NCI-H1092 (cell line): ENCODE results near the gene YIF1A.
"Not testable (repeated sequence)": the region's sequence is repeated elsewhere in the genome, so short reads cannot be mapped to it uniquely, and the experiment has no call there.

ENCODE experiments used
- DNase-seq: peaks from one replicate; lab custom pipeline; 2025; lab: John Stamatoyannopoulos, UW

The YIF1A gene

GRCh38 chr11:66268952-66269905, 19.7 kb downstream of the YIF1A start:
- no peak for DNase-seq

GRCh38 chr11:66268244-66268951, 20.5 kb downstream of the YIF1A start, which contains the start of gene RAB1B:
TSS of gene RAB1B (plus strand) at chr11:66268639. CDS start at chr11:66268680, 41 bp downstream.
- peak; percentile 100 for DNase-seq

- peak; percentile 73 for DNase-seq
These were observed 21.3 kb downstream of the YIF1A start for GRCh38 chr11:66267379-66268243.

GRCh38 chr11:66267039-66267378, 21.9 kb downstream of the YIF1A start:
- no peak for DNase-seq

GRCh38 chr11:66266378-66267038, 22.4 kb downstream of the YIF1A start:
- no peak for DNase-seq

GRCh38 chr11:66265531-66266377, 23.2 kb downstream of the YIF1A start:
- DNase-seq: no peak

- DNase-seq: no peak
These were observed 24.0 kb downstream of the YIF1A start for GRCh38 chr11:66264914-66265313.

- DNase-seq: no peak
These were observed 24.6 kb downstream of the YIF1A start for GRCh38 chr11:66264383-66264782.

GRCh38 chr11:66263785-66264184, 25.2 kb downstream of the YIF1A start:
- no peak for DNase-seq

- DNase-seq: no peak
These were observed 25.7 kb downstream of the YIF1A start for GRCh38 chr11:66263231-66263630.

- DNase-seq: no peak
These were observed 26.2 kb downstream of the YIF1A start for GRCh38 chr11:66262696-66263095.

GRCh38 chr11:66262191-66262590, 26.8 kb downstream of the YIF1A start:
- no peak for DNase-seq

- no peak for DNase-seq
These were observed 27.4 kb downstream of the YIF1A start for GRCh38 chr11:66261578-66261977.

- no peak for DNase-seq
These were observed 29.0 kb downstream of the YIF1A start for GRCh38 chr11:66259956-66260355.

GRCh38 chr11:66259225-66259624, 29.7 kb downstream of the YIF1A start:
- no peak for DNase-seq

GRCh38 chr11:66258473-66258893, 30.5 kb downstream of the YIF1A start:
- DNase-seq: no peak

- DNase-seq: not testable (repeated sequence)
These were observed 35.9 kb downstream of the YIF1A start for GRCh38 chr11:66253081-66253480.

- DNase-seq: no peak
These were observed 37.1 kb downstream of the YIF1A start for GRCh38 chr11:66251809-66252208.

GRCh38 chr11:66248903-66249302, 40.0 kb downstream of the YIF1A start:
- DNase-seq: no peak

GRCh38 chr11:66247801-66248200, 41.1 kb downstream of the YIF1A start:
- DNase-seq: no peak

- DNase-seq: no peak
These were observed 41.6 kb downstream of the YIF1A start for GRCh38 chr11:66247295-66247694.
